K562 (cell line): ENCODE results near the gene PDE1A. TPM values are rescaled to one million over a fixed set of nuclear protein-coding genes. Genes with fewer than 3 reads are reported as not detected.

Experiments used
- ATAC-seq: fragments of 200-7000 bp; cut with Tn5 transposase; 3 replicates; pipeline ENCODE4 v1.9.1; 2020; ENCODE audit warnings: moderate library complexity
- BruUV-seq: library from RNA; stranded (reverse); fragments of 400-500 nt; replicated peaks from 2 replicates; lab custom pipeline; 2021; lab: Mats Ljungman, UMichigan
- CTCF ChIA-PET: fragments of 300-600 bp; formaldehyde crosslinking; extraction: SDS; loops from one replicate; lab custom pipeline; 2021; ENCODE audit warnings: low intra/inter-chr PET ratio; lab: Yijun Ruan, JAX
- POLR2A ChIA-PET: fragments of 300-600, 350-650 bp; sonication (Branson Sonifier 250); formaldehyde crosslinking; extraction: SDS; loops from one replicate; lab custom pipeline; 2021; ENCODE audit warnings: antibody characterized with exemption, inconsistent platforms; lab: Yijun Ruan, JAX
- DNase-seq, 4 experiments: peaks; one replicate each; pipeline versions ENCODE4 v3.0.0 to v3.0.0-alpha.2; 2011 to 2018; ENCODE audit warnings: low spot score in 3 of 4, mixed read lengths in 3 of 4; ENCODE audit errors: extremely low read depth in 1 of 4
- FAIRE-seq: peaks from 2 replicates; lab custom pipeline; 2011; peaks lifted over from hg19 to GRCh38; lab: Jason Lieb, UNC
- H2AFZ ChIP-seq: 2 replicates; pipeline ENCODE4 v1.6.0; 2011; ENCODE audit warnings: low read depth, low read length, control low read depth, inconsistent platforms
- H3K27ac ChIP-seq: fragments of 200-600 bp; 3 replicates; pipeline ENCODE4 v1.8.0; 2011; ENCODE audit warnings: low read depth, mild to moderate bottlenecking, control low read depth, inconsistent platforms, low read length, moderate library complexity, mixed read lengths; ENCODE audit errors: extremely low read depth
- H3K27me3 ChIP-seq, 2 experiments: fragments of 300-600 bp in 1 of 2; 2 replicates in 1 of 2; 3 replicates in 1 of 2; pipeline versions ENCODE4 v1.6.0 to v1.8.0; 2011; ENCODE audit warnings: inconsistent platforms in 2 of 2, low read length in 2 of 2, mild to moderate bottlenecking in 1 of 2, mixed read lengths in 1 of 2, moderate library complexity in 1 of 2; ENCODE audit not compliant: control insufficient read depth in 2 of 2, insufficient read depth in 2 of 2
- H3K36me3 ChIP-seq: fragments of 300-600 bp; 3 replicates; pipeline ENCODE4 v1.8.0; 2011; ENCODE audit warnings: mild to moderate bottlenecking, low read length, inconsistent platforms; ENCODE audit not compliant: control insufficient read depth, insufficient read depth
- H3K4me1 ChIP-seq, 2 experiments: fragments of 200-600 bp in 1 of 2; replicated peaks in 1 of 2; 2 replicates in 1 of 2; 3 replicates in 1 of 2; pipeline versions ENCODE4 v1.5.1 to v1.8.0; 2011; ENCODE audit warnings: inconsistent platforms in 2 of 2, low read length in 2 of 2, mild to moderate bottlenecking in 1 of 2, mixed read lengths in 1 of 2, moderate library complexity in 1 of 2; ENCODE audit not compliant: control insufficient read depth in 2 of 2, insufficient read depth in 2 of 2
- H3K4me2 ChIP-seq: 2 replicates; pipeline ENCODE4 v1.6.1; 2011; ENCODE audit warnings: low read length, control low read depth, inconsistent platforms, mixed read lengths; ENCODE audit not compliant: insufficient read depth
- H3K4me3 ChIP-seq: fragments of 200-600 bp; sonication (generic), shearing (Covaris generic); 2 replicates; pipeline ENCODE4 v1.5.1; 2016; ENCODE audit warnings: control low read depth, inconsistent platforms
- H3K79me2 ChIP-seq: fragments of 200-600 bp; 3 replicates; pipeline ENCODE4 v1.8.0; 2011; ENCODE audit warnings: low read length, inconsistent platforms; ENCODE audit not compliant: control insufficient read depth, insufficient read depth
- H3K9ac ChIP-seq, 2 experiments: 2 replicates each; pipeline versions ENCODE4 v1.6.0 to v1.6.1; 2011; ENCODE audit warnings: low read depth in 2 of 2, low read length in 2 of 2, control low read depth in 1 of 2, inconsistent platforms in 1 of 2, mild to moderate bottlenecking in 1 of 2, mixed read lengths in 1 of 2; ENCODE audit not compliant: insufficient read depth in 1 of 2
- H3K9me1 ChIP-seq: one replicate; pipeline ENCODE4 v1.6.0; 2011; ENCODE audit warnings: inconsistent platforms, mild to moderate bottlenecking, low read length, moderate library complexity; ENCODE audit not compliant: control insufficient read depth, insufficient read depth
- H3K9me3 ChIP-seq: replicated peaks from 2 replicates; pipeline ENCODE4 v1.5.1; 2011; ENCODE audit warnings: low read depth, low read length, inconsistent platforms; ENCODE audit not compliant: control insufficient read depth, insufficient read depth
- H4K20me1 ChIP-seq: replicated peaks from 2 replicates; pipeline ENCODE4 v1.6.1; 2011; ENCODE audit warnings: low read length, inconsistent platforms, mixed read lengths; ENCODE audit not compliant: control insufficient read depth, insufficient read depth
- ILK ChIP-seq: fragments of 450-650 bp; IDR thresholded peaks from 2 replicates; pipeline ENCODE4 v1.6.1; 2016; ENCODE audit warnings: missing genetic modification characterization, low read depth, mild to moderate bottlenecking, missing compliant biosample characterization, moderate library complexity, borderline replicate concordance
- KDM4B ChIP-seq, 2 experiments: fragments of 450-650 bp in 1 of 2; sonication (generic) in 1 of 2; IDR thresholded peaks; 2 replicates each; pipeline ENCODE4 v1.6.1; 2016 to 2017; ENCODE audit warnings: borderline replicate concordance in 2 of 2, antibody characterized with exemption in 1 of 2, low read depth in 1 of 2, mild to moderate bottlenecking in 1 of 2
- NFYB ChIP-seq: IDR thresholded peaks from 2 replicates; pipeline ENCODE4 v1.6.1; 2011; ENCODE audit warnings: mild to moderate bottlenecking, moderate library complexity; ENCODE audit not compliant: insufficient read length; ENCODE audit errors: extremely low read depth
- PHB2 ChIP-seq: fragments of 450-650 bp; IDR thresholded peaks from 2 replicates; pipeline ENCODE4 v1.6.1; 2017; ENCODE audit warnings: low read depth
- SLC30A9 ChIP-seq: fragments of 250-450 bp; sonication (Bioruptor Pico); IDR thresholded peaks from 2 replicates; pipeline ENCODE4 v1.8.0; 2022; ENCODE audit warnings: mild to moderate bottlenecking, moderate library complexity
- STAG1 ChIP-seq: sonication (generic); formaldehyde crosslinking; IDR thresholded peaks from 2 replicates; pipeline ENCODE4 v1.5.0; 2020; ENCODE audit warnings: missing genetic modification reagents, borderline replicate concordance
- TAF9B ChIP-seq: fragments of 450-650 bp; IDR thresholded peaks from 2 replicates; pipeline ENCODE4 v1.6.1; 2018; ENCODE audit warnings: mild to moderate bottlenecking; ENCODE audit not compliant: partially characterized antibody
- ZNF217 ChIP-seq: sonication (generic); formaldehyde crosslinking; IDR thresholded peaks from 2 replicates; pipeline ENCODE4 v1.8.0; 2022; ENCODE audit warnings: mild to moderate bottlenecking, missing genetic modification reagents
- ZNF384 ChIP-seq: IDR thresholded peaks from 2 replicates; pipeline ENCODE4 v1.6.1; 2012; ENCODE audit warnings: low read depth, low read length, improper control_type of control experiment
- WGBS: fragments of 100-300 bp; shearing (Covaris generic); methylation state at CpG from one replicate; pipeline ENCODE4 v1.1.6; 2016; ENCODE audit warnings: low coverage, mixed read lengths; ENCODE audit not compliant: insufficient coverage; ENCODE audit errors: missing lambda C conversion rate; 5-methylcytosine and 5-hydroxymethylcytosine counted together
- in situ Hi-C: fragments of 300-500 bp; cut with MboI; formaldehyde crosslinking; loops from 4 replicates; pipeline ENCODE4 v1.15.0; 2018; ENCODE audit warnings: inconsistent platforms, mixed read lengths
- intact Hi-C: fragments of 100-400 bp; cut with micrococcal nuclease; formaldehyde crosslinking; loops from 2 replicates; pipeline ENCODE4 v1.14.2; 2022
- polyA plus RNA-seq, 8 experiments: library from polyadenylated mRNA; depleted of rRNA in 4 of 8; stranded (reverse) in 5 of 8; unstranded in 3 of 8; fragments of >200 nt; fragmentation: Nextera tagmentation in 2 of 8; fragmentation: Illumina TruSeq in 1 of 8; extraction: Ambion mirVana in 2 of 8; extraction: Trizol in 1 of 8; gene quantifications; 2 replicates each; pipeline versions ENCODE4 v1.2.1 to v1.2.3, GENCODE V29; 2011 to 2014; ENCODE audit warnings: inconsistent platforms in 1 of 8, missing spikeins in 1 of 8
- total RNA-seq, 7 experiments: library from RNA; depleted of rRNA in 6 of 7; stranded (reverse); fragments of >200 nt in 6 of 7; fragmentation: Illumina TruSeq in 2 of 7; extraction: Trizol in 2 of 7; gene quantifications; 2 replicates each; pipeline versions ENCODE4 v1.2.1 to v1.2.3, GENCODE V29; 2011 to 2021; ENCODE audit warnings: low replicate concordance in 1 of 7
- TF ChIP-seq, protein P1 (sequence below): fragments of 450-650 bp; formaldehyde crosslinking; IDR thresholded peaks from 2 replicates; pipeline ENCODE4 v1.4.0; 2022; ENCODE audit warnings: mild to moderate bottlenecking, moderate library complexity
- TF ChIP-seq, protein P2 (sequence below): fragments of 450-650 bp; IDR thresholded peaks from 2 replicates; pipeline ENCODE4 v1.6.1; 2016; ENCODE audit warnings: borderline replicate concordance

The PDE1A gene
- total and polyA plus RNA-seq, 9 of the 15 experiments (the other 6 are each of a cell fraction or from before 2014, with no cell fraction given) = 0.14 to 0.91 (median 0.32) TPM

GRCh38 chr2:182384860-182385259 lies 42.0 kb downstream of the PDE1A start (continued):
- no peak for TF ChIP-seq ZNF384

DNA sequence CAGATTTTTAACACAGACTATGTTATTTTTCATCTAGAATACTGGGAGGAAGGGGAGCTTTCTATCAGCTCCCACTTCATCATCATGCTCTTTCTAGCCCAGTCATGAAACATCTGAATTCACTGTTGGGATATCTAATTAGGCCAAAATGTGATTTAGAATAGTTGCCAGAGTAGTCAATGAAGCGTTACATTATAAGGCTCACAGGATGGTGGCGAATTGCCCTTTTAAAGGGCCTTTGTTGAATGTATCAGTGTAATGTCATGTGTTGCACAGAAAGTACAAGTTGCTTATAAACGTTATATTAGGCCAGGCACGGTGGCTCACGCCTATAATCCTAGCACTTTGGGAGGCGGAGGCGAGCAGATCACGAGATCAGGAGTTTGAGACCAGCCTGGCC lies 45.6 kb downstream of the PDE1A start:
- H3K4me3 ChIP-seq = no peak overlapping the region
- H3K36me3 ChIP-seq = no peaks in the 10 kb centered on the region
- H3K4me2 ChIP-seq = no peak overlapping the region
- intact Hi-C loops = no loop called here
- no TSS peak for BruUV-seq
- no peak overlapping the region for H3K27ac ChIP-seq
- no peaks in the 10 kb centered on the region for H3K9me1 ChIP-seq
- no peaks in the 10 kb centered on the region for H3K4me1 ChIP-seq
- in situ Hi-C loops = no loop called here
- H3K9ac ChIP-seq = no peak overlapping the region
- DNase-seq (no peak), FAIRE-seq (no peak), ATAC-seq (no peak)
- no peak overlapping the region for H2AFZ ChIP-seq
- no peaks in the 10 kb centered on the region for H4K20me1 ChIP-seq
- no peaks in the 10 kb centered on the region for H3K79me2 ChIP-seq
- POLR2A ChIA-PET = no interaction called here
- no peaks in the 10 kb centered on the region; the same call in 1 of the 2 replicates for H3K9me3 ChIP-seq
- under 1% methylated on average over 8 of the region's 8 CpGs for WGBS
- H3K27me3 ChIP-seq = no peaks in the 10 kb centered on the region
- CTCF ChIA-PET = no interaction called here
- TF ChIP-seq ILK (no peak), TAF9B (no peak), ZNF217 (CRISPR knock-in tag) (no peak), PHB2 (no peak), KDM4B (IDR thresholded peaks at IDR 0.05; ENCODE audit: borderline replicate concordance in 2 of 2, low read depth in 1 of 2) (no peak), NFYB (no peak), SLC30A9 (CRISPR knock-in tag) (no peak), STAG1 (no peak)
- TF ChIP-seq, protein P1, sequence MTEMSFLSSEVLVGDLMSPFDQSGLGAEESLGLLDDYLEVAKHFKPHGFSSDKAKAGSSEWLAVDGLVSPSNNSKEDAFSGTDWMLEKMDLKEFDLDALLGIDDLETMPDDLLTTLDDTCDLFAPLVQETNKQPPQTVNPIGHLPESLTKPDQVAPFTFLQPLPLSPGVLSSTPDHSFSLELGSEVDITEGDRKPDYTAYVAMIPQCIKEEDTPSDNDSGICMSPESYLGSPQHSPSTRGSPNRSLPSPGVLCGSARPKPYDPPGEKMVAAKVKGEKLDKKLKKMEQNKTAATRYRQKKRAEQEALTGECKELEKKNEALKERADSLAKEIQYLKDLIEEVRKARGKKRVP (CRISPR knock-in tag) = no peak
- TF ChIP-seq, protein P2, sequence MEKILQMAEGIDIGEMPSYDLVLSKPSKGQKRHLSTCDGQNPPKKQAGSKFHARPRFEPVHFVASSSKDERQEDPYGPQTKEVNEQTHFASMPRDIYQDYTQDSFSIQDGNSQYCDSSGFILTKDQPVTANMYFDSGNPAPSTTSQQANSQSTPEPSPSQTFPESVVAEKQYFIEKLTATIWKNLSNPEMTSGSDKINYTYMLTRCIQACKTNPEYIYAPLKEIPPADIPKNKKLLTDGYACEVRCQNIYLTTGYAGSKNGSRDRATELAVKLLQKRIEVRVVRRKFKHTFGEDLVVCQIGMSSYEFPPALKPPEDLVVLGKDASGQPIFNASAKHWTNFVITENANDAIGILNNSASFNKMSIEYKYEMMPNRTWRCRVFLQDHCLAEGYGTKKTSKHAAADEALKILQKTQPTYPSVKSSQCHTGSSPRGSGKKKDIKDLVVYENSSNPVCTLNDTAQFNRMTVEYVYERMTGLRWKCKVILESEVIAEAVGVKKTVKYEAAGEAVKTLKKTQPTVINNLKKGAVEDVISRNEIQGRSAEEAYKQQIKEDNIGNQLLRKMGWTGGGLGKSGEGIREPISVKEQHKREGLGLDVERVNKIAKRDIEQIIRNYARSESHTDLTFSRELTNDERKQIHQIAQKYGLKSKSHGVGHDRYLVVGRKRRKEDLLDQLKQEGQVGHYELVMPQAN = no peak
- TF ChIP-seq, all 486 proteins: peak for 0
